Activated T-helper 1 cell treated with anti-CD3 and anti-CD28 coated beads, Interleukin-2, amount 50 U/mL, for 16 hours (primary cell): ENCODE measurements around the gene DGKB.
A peak's percentile ranks its signal among the peaks of the same experiment; 100 is the strongest.

Experiments used
- DNase-seq, 2 donors: peaks; one replicate each; pipeline ENCODE4 v3.0.0-alpha.2; 2020; ENCODE audit warnings: low read depth in 1 of 2, low spot score in 1 of 2

Gene DGKB

GRCh38 chr7:14761510-14762296, 140.8 kb downstream of the DGKB start:
- DNase-seq = no peak

GRCh38 chr7:14760730-14761478, 141.6 kb downstream of the DGKB start:
- DNase-seq = no peak

GRCh38 chr7:14759785-14760184, 142.8 kb downstream of the DGKB start:
- DNase-seq = no peak

GRCh38 chr7:14754631-14755030, 147.9 kb downstream of the DGKB start:
- no peak for DNase-seq

GRCh38 chr7:14752301-14752700, 150.2 kb downstream of the DGKB start:
- DNase-seq = no peak

GRCh38 chr7:14751461-14751860, 151.1 kb downstream of the DGKB start:
- no peak for DNase-seq

- DNase-seq = no peak
Observed at GRCh38 chr7:14748461-14748860, 154.1 kb downstream of the DGKB start.

GRCh38 chr7:14747701-14748100, 154.8 kb downstream of the DGKB start:
- DNase-seq = no peak

GRCh38 chr7:14745076-14745475, 157.5 kb downstream of the DGKB start:
- no peak for DNase-seq

- no peak for DNase-seq
Observed at GRCh38 chr7:14740606-14741005, 161.9 kb downstream of the DGKB start.

GRCh38 chr7:14739841-14740185, 162.7 kb downstream of the DGKB start:
- no peak for DNase-seq

GRCh38 chr7:14739168-14739840, 163.2 kb downstream of the DGKB start:
- DNase-seq = no peak

GRCh38 chr7:14738086-14738485, 164.5 kb downstream of the DGKB start:
- DNase-seq = no peak

- DNase-seq = no peak
Observed at GRCh38 chr7:14734839-14735321, 167.7 kb downstream of the DGKB start.

GRCh38 chr7:14720785-14721184, 181.8 kb downstream of the DGKB start:
- DNase-seq = no peak

- no peak for DNase-seq
Observed at GRCh38 chr7:14717816-14718215, 184.7 kb downstream of the DGKB start.

- no peak for DNase-seq
Observed at GRCh38 chr7:14717169-14717568, 185.4 kb downstream of the DGKB start.

GRCh38 chr7:14714161-14714728, 188.3 kb downstream of the DGKB start:
- no peak for DNase-seq

- no peak for DNase-seq
Observed at GRCh38 chr7:14698239-14698638, 204.3 kb downstream of the DGKB start.

- DNase-seq = no peak
Observed at GRCh38 chr7:14697684-14698083, 204.9 kb downstream of the DGKB start.

- peak; percentile 22 to 27 for DNase-seq
Observed at GRCh38 chr7:14691597-14692203, 210.9 kb downstream of the DGKB start.
